GM06990 (cell line): ENCODE measurements around the gene DCST2.

Experiments used
- DNase-seq: peaks from one replicate; pipeline ENCODE4 v3.0.0-alpha.2; 2011; ENCODE audit not compliant: insufficient read length; ENCODE audit errors: extremely low read depth
- H3K27me3 ChIP-seq: replicated peaks from 2 replicates; pipeline ENCODE4 v1.6.0; 2011; ENCODE audit warnings: low read length; ENCODE audit not compliant: control insufficient read depth, insufficient read depth
- H3K36me3 ChIP-seq: 2 replicates; pipeline ENCODE4 v1.5.1; 2011; ENCODE audit warnings: low read length; ENCODE audit not compliant: control insufficient read depth, insufficient read depth
- H3K4me3 ChIP-seq: replicated peaks from 2 replicates; pipeline ENCODE4 v1.5.1; 2011; ENCODE audit warnings: low read depth, mild to moderate bottlenecking, control low read depth, low read length
- TF ChIP-seq, protein P1 (sequence below): IDR thresholded peaks from 2 replicates; pipeline ENCODE4 v1.5.1; 2011; ENCODE audit warnings: low read length, control low read depth, mild to moderate bottlenecking, inconsistent platforms; ENCODE audit not compliant: insufficient read depth, poor library complexity, severe bottlenecking

DCST2 gene

DNA sequence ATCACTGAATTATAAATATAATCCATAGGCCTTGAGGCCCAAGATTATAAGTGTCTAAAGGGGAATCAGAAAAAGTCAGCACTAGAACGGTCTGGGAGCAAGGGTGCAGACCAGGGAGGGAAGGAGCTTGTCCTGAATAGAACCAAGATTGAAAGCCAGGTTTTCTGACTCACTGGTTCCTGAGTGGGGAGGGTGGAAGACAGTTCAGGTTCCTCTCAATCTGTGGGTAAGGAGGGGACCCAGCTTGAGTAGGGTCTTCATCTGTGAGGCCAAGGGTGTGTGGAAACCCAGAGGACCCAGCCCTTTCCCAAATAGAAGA, 39.4 kb downstream of the DCST2 start:
- no peaks in the 10 kb centered on the region for H3K27me3 ChIP-seq
- TF ChIP-seq, protein P1, sequence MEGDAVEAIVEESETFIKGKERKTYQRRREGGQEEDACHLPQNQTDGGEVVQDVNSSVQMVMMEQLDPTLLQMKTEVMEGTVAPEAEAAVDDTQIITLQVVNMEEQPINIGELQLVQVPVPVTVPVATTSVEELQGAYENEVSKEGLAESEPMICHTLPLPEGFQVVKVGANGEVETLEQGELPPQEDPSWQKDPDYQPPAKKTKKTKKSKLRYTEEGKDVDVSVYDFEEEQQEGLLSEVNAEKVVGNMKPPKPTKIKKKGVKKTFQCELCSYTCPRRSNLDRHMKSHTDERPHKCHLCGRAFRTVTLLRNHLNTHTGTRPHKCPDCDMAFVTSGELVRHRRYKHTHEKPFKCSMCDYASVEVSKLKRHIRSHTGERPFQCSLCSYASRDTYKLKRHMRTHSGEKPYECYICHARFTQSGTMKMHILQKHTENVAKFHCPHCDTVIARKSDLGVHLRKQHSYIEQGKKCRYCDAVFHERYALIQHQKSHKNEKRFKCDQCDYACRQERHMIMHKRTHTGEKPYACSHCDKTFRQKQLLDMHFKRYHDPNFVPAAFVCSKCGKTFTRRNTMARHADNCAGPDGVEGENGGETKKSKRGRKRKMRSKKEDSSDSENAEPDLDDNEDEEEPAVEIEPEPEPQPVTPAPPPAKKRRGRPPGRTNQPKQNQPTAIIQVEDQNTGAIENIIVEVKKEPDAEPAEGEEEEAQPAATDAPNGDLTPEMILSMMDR = no peak
- H3K36me3 ChIP-seq = peaks cover 13% of the 10 kb centered on the region
- no peak overlapping the region for H3K4me3 ChIP-seq
- DNase-seq = no peak

DNA sequence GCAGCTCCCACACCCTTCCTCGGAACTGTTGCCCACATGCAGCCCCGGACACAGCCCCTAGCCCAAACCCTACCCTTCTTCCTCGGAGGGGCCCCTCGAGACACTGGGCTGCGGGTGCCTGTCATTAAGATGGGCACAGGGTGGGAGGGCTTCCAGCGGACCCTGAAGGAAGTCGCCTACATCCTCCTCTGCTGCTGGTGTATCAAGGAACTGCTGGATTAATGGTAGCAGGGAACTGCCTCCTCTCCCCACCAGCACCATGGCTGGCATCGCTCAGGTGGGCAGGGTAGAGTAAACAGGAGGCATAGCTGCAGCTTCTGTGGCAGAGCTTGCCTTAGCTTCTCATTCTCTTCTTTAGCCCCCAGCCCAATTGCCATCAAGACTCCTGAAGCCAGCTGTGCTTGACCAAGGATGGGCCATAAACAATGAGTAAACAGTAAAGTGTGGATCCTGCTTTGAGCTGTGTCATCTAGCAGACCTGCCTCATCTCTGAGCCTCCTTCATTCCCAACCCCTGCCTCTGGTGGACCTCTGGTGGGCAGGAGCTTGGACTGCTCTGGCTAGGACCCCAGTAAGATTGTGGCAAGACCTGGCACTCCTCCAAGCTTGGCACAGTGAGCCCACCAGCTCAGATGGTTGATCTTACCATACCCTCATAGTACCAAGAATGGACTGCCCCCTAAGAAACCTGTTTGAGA, 39.9 kb downstream of the DCST2 start, which contains the start of gene LENEP:
TSS of gene LENEP (plus strand) at position 15 of the 697 bp plus-strand sequence. CDS start at position 37, 22 bp downstream.
- Histone ChIP-seq H3K27me3 (no peaks in the 10 kb centered on the region), H3K4me3 (no peak within 1 kb of the TSS), H3K36me3 (peaks cover 15% of the 10 kb centered on the region)
- TF ChIP-seq, protein P1 = no peak
- DNase-seq = no peak

DNA sequence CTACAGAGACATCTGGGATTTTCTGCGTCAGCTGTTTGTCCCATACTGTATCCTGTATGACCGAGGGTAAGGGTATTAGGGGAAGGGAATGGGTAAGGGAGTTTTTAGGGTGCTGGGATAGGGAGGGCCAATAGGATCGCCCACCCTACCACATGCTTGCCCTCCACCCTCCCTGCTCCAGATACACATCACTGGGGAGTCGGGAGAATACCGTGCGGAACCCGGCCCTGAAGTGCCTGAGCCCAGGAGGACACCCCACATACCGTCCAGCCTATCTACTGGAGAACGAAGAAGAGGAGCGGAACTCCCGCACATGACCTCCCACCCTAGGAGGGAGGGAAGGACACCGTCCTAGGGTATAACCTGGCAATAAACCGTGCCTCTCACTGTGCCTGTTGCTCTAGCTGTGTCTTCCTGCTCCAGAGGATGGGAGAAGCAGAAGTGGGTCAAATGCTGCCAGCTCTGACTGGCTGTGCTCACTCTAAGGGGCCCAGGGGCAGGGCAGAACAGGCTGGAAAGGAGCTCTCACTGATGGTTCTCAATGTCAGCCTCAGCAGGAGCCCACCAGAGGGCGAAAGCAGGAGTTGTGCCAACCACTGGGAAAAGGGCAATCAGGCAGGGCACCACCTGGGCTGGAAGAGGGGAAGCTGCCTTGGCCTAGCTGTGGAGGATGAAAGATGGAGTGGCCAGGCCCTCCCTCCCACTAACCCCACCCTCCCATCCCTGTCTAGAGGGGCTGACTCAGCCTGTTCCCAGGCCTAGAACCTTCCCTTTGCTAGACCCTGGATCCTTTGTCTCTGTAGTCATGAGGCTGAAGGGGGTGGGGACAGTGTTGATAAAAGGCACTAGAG, 40.6 kb downstream of the DCST2 start:
- TF ChIP-seq, protein P1 = peak; percentile 19
- no peaks in the 10 kb centered on the region for H3K27me3 ChIP-seq
- DNase-seq = no peak
- no peak overlapping the region for H3K4me3 ChIP-seq
- peaks cover 21% of the 10 kb centered on the region for H3K36me3 ChIP-seq

DNA sequence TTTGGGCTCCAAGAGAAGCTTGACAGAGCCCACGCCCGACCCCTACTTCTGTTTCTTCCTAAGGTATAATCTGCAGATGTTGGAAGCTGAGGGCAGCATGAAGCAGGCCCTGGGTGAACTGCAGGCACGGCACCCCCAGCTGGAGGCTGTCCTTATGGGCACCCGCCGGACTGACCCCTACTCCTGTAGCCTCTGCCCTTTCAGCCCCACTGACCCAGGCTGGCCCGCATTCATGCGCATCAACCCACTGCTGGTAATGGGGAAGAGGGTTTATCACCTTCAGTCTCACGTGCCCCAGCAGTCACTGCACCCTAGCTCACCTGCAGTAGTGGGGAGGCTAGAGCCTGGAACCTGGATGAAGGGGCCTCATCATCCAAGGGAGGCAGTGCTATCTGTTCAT, 43.3 kb downstream of the DCST2 start:
- H3K4me3 ChIP-seq = no peak overlapping the region
- DNase-seq = no peak
- TF ChIP-seq, protein P1 = no peak
- H3K36me3 ChIP-seq = peaks cover 24% of the 10 kb centered on the region
- no peaks in the 10 kb centered on the region for H3K27me3 ChIP-seq

DNA sequence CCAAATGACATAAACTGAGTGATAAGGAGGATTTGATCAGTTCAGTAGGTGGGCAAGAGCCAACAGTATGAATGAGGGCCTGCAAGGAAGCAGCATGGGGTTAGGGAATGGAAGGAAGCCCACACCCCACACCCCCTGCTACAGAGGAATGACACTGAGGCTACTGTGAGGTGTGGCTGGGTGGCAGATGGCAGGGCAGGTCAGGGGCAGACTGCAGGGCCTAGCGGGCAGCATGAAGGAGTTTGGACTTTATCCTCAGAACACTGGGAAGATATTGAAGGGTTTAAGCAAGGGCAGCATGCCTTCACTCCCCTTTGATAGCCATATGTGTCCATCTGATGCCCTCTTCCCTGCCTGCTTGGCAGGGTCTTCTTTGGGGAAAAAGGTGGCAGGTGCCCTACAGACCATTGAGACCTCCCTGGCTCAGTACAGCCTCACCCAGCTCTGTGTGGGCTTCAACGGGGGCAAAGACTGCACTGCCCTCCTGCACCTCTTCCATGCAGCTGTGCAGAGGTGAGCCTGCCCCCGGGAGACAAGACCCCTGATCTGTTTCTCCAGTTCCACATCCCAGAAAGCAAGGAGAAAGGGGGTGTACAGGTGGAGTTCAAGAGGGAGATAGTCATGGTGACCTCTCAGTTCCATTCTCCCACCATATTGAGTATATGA, 44.3 kb downstream of the DCST2 start:
- peaks cover 24% of the 10 kb centered on the region for H3K36me3 ChIP-seq

More for the DNA sequence above, 44.3 kb downstream of the DCST2 start:
- TF ChIP-seq, protein P1 = no peak
- no peaks in the 10 kb centered on the region for H3K27me3 ChIP-seq
- H3K4me3 ChIP-seq = no peak overlapping the region
- DNase-seq = no peak
